Measurements from ENCODE around the gene TBC1D21.
"Not testable (repeated sequence)": the region's sequence is repeated elsewhere in the genome, so short reads cannot be mapped to it uniquely, and the experiment has no call there.

TBC1D21 gene

GRCh38 chr15:73931441-73931840 is 58.1 kb downstream of the TBC1D21 start:
- DNase-seq, result no peak

- DNase-seq, result no peak
Measured at GRCh38 chr15:73932381-73933191, 59.2 kb downstream of the TBC1D21 start.

- no peak for DNase-seq
Measured at GRCh38 chr15:73934281-73934680, 60.9 kb downstream of the TBC1D21 start.

GRCh38 chr15:73935547-73935946 is 62.2 kb downstream of the TBC1D21 start:
- no peak for DNase-seq

GRCh38 chr15:73936181-73936580 is 62.8 kb downstream of the TBC1D21 start:
- DNase-seq, result no peak

GRCh38 chr15:73936588-73937290 is 63.4 kb downstream of the TBC1D21 start:
- no peak for DNase-seq

GRCh38 chr15:73937296-73937695 is 63.9 kb downstream of the TBC1D21 start:
- DNase-seq, result no peak

- DNase-seq, result no peak
Measured at GRCh38 chr15:73937726-73938125, 64.4 kb downstream of the TBC1D21 start.

- not testable (repeated sequence) for DNase-seq
Measured at GRCh38 chr15:73938516-73938915, 65.2 kb downstream of the TBC1D21 start.
